H1 (cell line): ENCODE results near the gene VPREB1.

ENCODE experiments used
- YY1 ChIP-seq: IDR thresholded peaks from 2 replicates; pipeline ENCODE4 v1.6.1; 2011; ENCODE audit warnings: low read depth, mild to moderate bottlenecking, low read length
- TF ChIP-seq, protein P1 (sequence below), 3 experiments: IDR thresholded peaks; 1 replicate in 2 of 3; 2 replicates in 1 of 3; pipeline versions ENCODE4 v1.5.1 to v1.6.1; 2011; ENCODE audit warnings: low read length in 3 of 3, mild to moderate bottlenecking in 3 of 3, inconsistent platforms in 2 of 3, low read depth in 1 of 3, moderate library complexity in 1 of 3; ENCODE audit not compliant: insufficient read depth in 1 of 3; ENCODE audit errors: control extremely low read depth in 1 of 3

GRCh38 chr22:22239311-22239939 lies 5.2 kb upstream of the VPREB1 start:
- TF ChIP-seq, protein P1, sequence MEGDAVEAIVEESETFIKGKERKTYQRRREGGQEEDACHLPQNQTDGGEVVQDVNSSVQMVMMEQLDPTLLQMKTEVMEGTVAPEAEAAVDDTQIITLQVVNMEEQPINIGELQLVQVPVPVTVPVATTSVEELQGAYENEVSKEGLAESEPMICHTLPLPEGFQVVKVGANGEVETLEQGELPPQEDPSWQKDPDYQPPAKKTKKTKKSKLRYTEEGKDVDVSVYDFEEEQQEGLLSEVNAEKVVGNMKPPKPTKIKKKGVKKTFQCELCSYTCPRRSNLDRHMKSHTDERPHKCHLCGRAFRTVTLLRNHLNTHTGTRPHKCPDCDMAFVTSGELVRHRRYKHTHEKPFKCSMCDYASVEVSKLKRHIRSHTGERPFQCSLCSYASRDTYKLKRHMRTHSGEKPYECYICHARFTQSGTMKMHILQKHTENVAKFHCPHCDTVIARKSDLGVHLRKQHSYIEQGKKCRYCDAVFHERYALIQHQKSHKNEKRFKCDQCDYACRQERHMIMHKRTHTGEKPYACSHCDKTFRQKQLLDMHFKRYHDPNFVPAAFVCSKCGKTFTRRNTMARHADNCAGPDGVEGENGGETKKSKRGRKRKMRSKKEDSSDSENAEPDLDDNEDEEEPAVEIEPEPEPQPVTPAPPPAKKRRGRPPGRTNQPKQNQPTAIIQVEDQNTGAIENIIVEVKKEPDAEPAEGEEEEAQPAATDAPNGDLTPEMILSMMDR (IDR thresholded peaks at IDR 0.05; ENCODE audit: control extremely low read depth in 1 of 3, insufficient read depth in 1 of 3, low read depth in 1 of 3, low read length in 3 of 3), result no peak
- no peak for TF ChIP-seq YY1
